HG03039 (cell line): Measurements from ENCODE around the gene DTNB.

Experiments
- ATAC-seq: cut with Tn5 transposase; IDR thresholded peaks from one replicate; pipeline ENCODE4 v1.9.1; 2021; ENCODE audit warnings: mild to moderate bottlenecking, moderate library complexity; ENCODE audit not compliant: unreplicated experiment

Gene DTNB

DNA sequence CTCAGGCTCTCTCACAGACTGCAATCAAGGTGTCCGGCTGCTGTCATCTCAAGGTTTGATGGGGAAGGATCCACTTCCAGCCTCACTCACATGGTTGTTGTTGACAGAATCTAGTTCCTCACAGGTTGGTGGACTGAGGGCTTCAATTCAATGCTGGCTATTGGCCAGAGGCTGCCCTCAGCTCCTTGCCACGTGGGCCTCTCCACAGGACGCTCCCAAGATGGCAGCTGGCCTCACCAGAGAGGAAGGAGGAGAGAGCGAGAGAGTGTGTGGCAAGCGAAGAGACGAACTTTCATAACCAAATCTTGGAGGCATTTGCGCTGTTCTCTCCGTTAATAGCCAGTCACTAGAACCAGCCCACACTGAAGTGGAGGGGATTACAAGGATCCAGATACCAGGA, 318.1 kb downstream of the DTNB start:
- no peak for ATAC-seq

DNA sequence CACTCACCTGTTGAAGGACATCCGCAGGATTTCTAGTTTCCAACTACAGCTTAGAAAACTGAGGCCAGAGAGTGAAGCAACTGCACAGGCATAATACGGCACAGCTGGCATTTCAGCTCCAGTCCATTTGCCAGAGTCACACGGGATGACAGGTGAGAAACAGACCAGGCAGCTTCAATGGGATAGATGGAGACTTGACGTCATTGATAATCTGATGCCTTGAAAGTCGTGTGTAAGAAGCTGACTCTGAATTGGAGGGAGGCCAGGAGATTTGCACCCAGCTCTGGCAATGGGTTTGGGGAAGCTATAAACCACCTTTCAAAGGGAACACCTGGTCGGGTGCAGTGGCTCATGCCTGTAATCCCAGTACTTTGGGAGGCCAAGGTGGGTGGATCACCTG, 319.3 kb downstream of the DTNB start:
- ATAC-seq, result no peak

DNA sequence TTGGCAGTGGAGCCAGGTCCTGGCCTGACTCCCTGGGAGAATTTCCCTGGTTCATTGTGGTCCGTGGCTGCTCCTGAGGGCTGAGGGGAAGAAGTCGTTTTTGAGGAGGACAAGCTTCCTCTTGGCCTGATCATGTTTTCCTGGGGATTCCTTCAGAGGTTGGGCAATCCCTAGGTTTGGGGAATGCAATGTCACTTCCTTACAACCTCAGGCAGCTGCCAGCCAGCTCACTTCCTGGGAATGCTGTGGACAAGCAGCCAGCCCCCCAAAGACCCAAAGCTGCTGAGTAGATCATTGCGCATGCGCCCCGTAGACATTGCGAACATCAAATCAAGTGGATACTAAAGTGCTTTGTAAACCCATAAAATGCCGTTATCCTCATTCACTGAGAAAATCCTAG, 324.0 kb downstream of the DTNB start:
- ATAC-seq, result no peak

DNA sequence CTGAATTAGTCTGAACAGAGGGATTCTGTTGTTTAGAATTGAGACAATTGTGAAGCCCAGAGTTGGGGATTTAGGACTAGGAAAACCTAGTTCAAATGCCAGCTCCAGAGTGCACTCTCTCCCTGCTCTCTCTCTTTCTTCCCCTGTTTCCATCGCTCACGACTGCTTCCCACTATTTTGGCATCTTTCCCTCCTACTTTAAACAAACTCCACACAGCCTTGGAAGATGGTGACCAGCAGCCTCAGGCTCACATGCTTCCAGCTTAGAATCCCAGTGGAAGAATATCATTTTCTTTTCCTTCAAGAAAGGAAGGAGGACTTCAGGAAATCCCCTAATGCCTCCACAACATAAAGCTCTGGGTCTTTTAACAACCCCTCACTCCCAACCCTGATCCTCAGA, 325.5 kb downstream of the DTNB start:
- no peak for ATAC-seq

DNA sequence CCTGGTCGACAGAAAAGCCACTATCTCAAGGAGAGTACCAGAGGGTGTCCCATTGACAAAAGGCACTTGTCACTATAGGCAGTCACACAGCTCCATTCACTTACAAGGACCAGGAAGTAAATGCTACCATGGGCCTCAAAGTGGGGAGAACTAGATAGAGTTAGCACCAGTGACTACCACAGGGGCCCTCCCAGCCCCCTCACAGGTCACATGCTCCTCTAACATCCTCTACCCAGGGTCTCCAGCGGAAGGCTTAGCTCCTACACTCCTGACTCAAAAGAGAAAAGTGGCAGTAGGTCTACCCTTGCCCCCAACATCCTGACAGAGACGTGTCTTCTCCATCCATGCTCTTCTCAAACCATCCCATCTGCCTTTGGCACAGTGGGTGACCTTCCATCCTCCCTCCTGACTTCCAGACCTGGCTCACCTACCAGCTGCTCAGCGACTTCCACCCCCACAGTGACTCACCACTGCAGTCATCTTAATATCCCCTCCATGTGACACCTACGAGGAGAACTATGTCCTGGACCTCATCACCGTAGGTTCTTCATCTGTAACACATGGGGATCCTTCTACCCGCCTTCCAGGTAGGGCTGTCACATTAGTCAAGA, 326.1 kb downstream of the DTNB start:
- ATAC-seq, result no peak

DNA sequence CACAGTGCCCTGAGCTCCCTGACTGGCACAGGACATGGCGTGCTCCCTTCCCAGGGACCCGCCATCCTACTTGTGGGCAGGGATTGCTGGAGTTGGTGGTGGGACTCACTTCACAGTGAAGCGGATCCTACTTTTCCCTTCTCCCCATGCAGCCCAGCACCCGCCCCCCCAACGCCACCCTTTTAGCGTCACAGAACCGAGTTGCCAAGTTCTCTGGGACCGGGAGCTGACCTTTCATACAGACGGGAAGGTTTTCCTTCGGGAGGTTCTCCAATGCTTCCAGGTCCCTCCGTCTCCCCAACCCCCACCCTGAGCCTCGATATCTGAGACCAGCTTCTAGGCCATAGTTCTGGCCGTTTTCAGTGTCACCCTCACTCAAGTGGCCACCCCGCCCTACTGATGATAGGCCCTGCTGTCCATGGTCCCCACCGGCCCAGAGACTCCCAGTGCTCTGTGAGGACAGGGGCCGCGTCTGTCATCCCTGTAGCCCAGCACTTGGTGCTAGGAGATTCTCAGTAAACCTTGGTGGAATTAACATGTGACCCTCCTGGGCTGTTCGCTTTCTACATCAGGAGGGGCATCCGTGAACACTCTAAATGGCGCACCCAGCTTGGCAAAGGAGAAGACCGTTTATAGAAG, 330.1 kb downstream of the DTNB start:
- ATAC-seq, result no peak

DNA sequence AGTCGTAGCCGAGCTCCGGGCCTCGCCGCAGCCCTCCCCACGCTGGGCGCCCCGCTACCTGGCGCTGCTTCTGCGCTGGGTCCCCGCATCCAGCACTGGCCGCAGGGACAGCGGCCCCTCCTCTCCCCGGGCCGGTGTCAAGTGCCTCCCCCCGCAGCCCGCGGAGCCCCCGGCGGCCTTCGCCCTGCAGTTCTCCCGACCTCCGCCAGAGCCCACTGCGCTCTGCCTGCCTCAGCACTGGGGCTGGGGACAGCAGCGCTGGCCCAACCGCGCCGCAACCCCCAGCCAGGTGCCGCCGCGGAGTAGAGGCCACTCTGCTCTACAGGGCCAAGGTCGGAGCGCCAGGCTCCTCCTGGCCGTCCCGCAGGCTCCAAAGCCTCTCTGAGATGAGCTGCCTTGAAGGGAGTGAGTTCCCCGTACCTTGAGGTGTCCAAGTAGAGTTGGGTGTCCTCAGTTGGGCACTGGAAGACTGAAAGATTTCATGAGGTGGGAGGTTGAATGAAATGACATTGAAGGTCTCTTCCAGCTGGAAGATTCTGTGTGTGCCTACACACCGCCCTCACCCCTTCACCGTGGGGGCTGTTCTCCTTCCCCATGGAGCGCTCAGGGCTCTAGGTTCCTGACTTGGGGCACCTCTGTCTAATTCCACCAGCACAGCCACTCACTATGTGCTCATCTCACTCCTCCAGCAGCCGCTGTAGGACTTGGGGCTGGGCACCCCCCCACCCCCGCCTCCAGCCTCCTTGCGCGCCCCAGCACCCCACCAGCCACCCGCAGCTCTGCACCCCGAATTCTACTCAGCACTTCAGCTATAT, 330.8 kb downstream of the DTNB start:
- ATAC-seq, result peak; percentile 57

DNA sequence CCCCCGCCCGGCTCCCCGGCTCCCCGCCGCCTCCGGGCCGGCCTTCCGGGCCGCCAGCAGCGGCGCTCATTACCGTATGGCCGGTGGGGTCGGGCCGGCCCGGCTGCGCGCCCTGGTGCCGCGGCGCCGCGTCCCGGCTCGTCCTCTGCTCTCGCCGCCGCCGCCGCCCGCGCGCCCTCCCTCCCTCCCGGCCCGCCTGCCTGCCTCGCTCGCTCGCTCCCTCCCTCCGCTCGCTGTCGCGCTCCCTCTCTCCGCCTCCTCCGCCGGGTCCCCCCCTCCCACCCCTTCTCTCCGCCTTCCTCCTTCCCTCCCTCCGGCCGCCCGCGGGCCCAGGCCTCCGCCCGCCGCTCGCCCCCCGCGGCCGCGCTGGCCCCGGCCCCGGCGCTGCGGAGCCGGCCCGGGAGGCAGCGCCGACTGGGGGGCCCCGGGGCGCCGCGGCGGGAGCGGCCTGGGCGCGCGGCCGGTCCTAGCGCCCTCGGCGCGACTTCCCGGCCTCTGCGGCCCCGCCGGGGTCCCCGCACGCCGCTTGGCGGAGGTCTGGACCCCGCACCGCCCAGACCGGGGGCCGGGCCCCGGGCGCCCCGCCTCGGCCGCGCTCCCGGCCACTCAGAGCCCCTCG, 331.5 kb downstream of the DTNB start, which contains the start of gene DNMT3A:
TSS of gene DNMT3A (minus strand) at position 173 of the 619 bp plus-strand sequence. CDS start 27,941 bp downstream, outside the sequence.
- peak; percentile 27 for ATAC-seq

DNA sequence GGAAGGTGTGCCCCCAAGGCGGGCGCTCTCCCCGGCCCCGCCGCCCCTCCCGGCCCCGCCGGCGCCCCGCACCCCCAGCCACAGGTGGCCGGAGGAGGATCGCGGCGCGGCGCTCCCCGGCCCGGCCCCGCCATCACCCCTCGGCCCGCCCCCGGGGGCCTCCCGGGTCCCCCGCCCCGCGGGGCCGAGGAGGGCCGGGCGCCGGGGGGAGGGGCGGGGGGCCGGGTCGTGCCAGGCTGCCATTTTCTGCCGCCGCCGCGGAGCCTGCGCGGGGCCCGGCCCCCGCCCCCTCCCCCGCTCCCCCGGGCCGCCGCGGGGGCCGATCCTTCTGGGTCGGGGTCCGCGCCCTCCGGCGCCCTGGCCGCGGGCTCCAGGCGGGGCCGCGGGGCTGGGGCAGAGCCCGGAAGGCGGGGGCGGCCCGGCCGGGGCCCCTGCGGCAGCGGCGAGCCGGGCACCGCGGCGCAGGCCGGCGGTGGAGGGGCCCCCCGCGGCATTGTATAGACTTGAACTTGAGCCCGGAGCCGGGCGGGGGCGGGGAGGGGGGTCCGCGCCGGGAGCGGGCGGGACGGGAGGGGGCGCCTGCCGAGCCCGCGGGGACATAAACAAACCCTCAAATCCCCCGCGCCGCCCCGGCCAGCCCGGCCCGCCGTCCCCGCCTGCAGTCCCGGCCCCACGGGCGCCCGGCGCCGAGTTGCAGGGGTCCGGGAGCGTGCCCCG, 332.2 kb downstream of the DTNB start:
- ATAC-seq, result peak; percentile 23

DNA sequence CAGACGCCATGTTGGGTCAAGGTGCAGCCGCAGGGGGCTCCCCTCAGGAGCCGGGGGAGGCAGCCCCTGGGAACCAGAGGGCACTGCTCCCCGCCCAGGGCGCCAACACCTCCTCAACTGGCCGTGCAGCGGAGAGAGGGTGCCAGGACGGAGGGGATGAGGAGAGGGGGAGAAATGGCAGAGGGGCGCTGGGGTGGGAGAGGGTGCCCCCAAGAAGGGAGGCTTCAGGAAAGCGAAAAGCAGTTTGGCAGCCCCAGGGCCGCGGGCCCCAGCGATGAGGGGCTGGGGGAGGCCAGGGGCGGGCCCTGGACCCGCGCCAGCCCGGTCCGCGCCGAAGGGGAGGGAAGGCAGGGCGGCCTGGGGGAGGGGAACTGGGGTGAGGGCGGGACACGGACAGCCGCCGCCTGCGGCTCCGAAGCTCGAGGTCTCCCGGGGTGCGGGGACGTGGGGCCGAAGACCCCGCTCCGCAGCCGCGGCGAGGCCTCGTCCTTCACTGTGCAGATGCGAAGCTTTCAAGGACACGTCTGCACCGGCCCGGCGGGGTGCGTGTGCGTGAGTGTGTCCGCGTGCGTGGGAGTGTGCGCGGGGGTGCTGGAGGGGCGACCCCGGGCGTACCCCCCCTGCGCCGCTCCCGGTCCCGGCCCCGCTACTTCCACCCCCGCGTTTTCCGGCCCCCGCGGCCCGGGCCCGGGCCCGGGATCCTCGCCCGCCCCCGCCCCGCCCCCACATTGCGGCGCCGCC, 333.0 kb downstream of the DTNB start:
- ATAC-seq, result no peak

DNA sequence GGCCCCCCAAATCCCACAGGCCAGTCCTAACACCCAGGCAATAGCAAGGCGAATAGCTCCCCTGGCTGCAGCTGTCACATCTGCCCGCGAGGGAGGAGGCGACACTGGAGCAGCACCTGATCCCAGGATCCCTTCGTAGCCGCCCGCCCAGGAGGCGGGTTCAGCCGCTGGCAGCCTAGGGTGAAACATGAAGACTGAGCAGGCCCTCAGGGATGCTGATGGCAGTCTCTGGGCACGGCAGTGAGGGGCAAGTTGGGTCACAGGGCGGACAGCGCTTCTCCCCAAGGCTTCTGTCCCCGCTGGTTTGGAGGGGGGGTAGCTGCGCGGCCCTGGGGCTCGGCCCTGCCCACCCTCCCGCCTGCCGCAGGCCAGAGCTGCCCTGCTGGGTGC, 333.6 kb downstream of the DTNB start:
- ATAC-seq, result no peak

DNA sequence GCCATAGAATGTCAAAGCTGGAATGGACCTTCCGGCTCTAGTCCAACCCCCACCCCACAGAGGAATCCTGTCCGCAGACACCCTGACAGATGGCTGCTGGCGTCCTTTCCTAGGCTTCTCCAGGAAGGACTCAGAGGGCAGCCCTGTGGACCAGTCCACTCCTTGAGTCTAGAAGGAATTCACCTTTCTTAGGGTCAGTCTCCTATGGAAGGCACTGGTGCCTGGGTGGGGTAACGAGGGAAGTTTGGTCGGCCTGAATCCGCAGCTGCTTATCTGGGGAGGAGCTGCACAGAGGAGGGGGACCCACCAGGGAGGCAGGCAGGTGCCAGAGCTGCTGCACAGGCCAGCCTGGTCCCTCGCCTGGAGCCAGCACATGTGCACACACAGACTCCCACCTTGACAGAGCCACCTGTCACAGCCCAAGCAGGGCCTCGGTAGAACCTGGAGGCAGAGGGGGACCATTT, 334.1 kb downstream of the DTNB start:
- ATAC-seq, result no peak

DNA sequence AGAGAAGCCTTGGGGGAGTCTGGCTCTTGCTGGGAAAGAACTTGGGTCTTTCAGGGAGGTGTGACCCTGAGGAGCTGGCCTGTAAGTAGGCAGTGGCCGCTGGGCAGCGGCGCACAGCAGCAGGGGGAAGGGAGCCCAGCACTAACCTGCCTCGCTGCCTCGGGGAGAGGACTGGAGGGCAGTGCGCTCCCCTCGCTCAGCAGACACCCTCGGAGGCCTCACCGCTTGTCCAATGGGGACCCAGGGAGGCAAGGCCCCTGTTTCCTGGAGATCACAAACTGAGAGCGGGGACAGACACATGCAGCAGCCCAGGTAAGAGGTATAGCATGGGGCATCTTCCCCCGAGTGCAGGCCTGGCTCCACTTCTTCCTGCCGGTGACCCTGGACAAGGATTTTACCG, 335.0 kb downstream of the DTNB start:
- no peak for ATAC-seq

DNA sequence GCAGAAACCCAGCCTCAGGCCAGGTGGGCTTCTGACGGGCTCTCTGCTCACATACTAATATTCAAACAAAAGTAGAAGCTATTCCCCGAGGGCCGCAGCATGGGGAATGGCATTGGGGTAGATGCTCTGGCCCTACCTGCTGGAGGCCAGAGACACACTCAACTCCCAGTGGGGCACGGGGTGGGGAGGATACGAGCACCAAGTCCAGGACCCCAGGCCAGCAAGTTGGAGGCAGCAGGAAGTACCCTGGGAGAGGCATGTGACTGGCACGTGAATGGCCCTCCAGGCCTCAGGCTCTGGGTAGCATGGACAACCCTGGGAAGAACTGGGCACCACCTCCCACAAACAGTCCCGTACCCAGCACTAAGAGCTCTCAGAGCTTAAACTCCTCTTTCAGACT, 335.5 kb downstream of the DTNB start:
- no peak for ATAC-seq

DNA sequence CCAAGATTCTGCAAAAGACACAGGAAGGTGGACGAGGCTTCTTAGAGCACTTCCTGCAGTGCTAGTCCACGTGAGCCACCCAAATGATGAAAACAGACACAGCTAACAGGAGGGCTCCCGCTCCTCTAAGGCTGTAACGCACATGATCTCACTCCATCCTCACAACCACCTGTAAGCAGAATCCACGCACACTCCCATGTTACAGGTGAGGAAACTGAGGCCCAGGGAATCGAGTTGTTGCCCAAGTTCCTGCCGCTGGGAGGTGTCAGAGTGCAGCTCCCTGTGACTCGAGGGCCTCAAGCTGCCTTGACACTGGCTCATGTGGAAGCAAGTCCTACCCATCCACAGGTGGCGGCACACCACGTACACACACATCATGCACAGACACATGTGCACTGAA, 336.1 kb downstream of the DTNB start:
- ATAC-seq, result no peak

DNA sequence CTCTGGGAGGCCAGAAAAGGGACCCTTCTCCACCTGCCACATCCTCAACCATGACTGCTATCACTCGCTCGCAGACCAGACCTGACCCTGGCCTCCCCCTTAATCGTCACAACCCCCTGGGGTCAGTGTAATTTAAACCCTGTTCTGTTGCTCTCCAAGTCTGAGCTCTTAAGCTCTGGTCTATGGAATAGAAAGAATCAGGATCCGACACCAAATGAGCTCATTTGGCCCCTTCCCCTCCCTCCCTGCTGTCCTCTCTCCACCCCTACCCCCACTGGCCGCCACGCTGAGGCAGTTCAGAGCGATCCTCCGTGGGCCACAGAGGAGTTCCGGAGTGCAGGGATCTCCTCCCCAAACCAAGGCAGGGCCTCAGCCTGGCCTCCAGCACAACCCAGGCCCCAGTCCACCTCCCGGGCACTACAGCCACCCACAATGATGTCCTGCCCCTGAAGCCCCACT, 337.0 kb downstream of the DTNB start:
- no peak for ATAC-seq

DNA sequence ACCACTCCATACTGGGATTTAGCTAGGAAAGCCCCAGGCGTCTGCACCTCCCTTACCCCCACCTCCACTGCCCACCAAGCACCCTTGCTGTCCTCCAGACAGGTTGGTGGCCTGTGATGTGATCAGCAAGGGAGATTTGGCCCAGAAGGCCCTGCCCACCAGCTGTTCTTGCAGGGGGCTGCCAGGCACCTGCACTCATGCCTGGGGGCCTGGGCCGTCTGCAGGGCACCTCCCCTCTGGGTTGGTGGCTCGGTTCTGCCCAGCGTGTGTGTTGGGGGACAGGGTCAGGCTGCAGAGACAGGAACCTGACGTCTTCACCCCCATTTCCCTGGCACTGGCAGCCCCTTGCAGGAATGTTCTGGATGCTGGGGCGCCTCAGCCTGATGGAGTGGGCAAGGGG, 337.4 kb downstream of the DTNB start:
- ATAC-seq, result no peak

DNA sequence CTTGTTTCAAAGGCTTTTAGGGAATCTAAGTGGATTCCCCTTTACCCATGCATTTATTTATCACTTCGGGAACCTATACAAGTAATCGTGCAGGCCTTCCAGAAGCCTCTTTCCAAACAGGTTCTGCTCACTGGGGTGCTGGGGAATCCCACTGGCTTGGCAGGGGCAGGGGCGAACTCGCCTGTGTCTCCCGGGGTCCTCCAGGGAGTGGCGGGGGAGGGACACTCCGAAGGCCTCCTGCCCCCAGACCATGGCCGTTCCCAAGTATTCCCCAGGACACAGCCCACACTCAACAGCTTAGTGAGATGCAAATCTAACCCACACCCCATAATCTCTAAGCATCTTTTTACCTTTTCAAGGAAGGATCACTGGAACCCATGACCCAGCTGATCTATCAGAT, 338.2 kb downstream of the DTNB start:
- ATAC-seq, result no peak

DNA sequence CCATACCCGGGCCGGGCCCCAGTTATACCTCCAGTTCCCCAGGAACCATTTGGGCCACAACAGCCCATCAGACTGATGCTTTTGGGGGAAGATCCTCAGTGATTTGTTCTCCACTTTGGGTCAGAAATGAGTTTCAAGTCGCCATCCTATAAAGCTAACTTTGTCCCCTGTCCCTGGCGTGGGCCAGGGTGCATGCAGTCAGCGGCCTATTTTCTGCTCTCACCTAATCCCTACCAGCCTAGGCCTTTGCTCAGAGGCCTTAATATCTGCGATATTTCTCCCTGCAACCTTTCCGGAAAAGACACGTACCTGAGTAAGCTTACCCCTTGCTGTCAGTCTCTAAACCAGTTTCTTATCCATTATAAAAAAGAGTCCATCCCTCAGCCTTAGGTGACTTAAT, 338.9 kb downstream of the DTNB start:
- ATAC-seq, result no peak

DNA sequence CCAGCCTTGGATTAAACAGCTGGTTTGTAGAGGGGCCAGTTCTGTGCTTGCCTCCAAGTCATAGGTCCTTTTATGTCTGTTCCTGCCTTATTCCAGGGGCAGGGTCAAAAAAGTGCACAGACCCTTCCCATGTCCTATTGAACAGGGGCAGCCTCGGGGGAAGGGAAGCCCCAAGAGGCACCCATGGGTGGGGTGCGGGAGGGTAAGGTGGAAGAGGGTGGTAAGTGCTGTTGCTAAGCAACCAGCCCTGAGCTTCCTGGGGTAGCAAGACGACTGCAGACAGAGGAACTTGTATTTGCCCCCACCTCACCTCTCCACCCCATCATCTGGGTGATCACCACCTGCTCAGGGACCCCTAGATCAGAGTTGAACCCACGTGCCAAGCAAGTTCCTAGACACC, 339.4 kb downstream of the DTNB start:
- ATAC-seq, result no peak
